Lower leg skin (tissue), 3 donors: ENCODE results near the gene PRKAR1B.

ENCODE experiments used
- POLR2A ChIP-seq, 2 donors: fragments of 450-650 bp; IDR thresholded peaks; one replicate each; pipeline ENCODE4 v1.6.1; 2016 to 2017; ENCODE audit warnings: antibody characterized with exemption in 2 of 2, mild to moderate bottlenecking in 1 of 2, moderate library complexity in 1 of 2
- TF ChIP-seq, protein P1 (sequence below), 3 donors: fragments of 450-650 bp; IDR thresholded peaks; one replicate each; pipeline ENCODE4 v1.5.1; 2016; ENCODE audit warnings: antibody characterized with exemption in 3 of 3, mild to moderate bottlenecking in 3 of 3, moderate library complexity in 2 of 3

DNA sequence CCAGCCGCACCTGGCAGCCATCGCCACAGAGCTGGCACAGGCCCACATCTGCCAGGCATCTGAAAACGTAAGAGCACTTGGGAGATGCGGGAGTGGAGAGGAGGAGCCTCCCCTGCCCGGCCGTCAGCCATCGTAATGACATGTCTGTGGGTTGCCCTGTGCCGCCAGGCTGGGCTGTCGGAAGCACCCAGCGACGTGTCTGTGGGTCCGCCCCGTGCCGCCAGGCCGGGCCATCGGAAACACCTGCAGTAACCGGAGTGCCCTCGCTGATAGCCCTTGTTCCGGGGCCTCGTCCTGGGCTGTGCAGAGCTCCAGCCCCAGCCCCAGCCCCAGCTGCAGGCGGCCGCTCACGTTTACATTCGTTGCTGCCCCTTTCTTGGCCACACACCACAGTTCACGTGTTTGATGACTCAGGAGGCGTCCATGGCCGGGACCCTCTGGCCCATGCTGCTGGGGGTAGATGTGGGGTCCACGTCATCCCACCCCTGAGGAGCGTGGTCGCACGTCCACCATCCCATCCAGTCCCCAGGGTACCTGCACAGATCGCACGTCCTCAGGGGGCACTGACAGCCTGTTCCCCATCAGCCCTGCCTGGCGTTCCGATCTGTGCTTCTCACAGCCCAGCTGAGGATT is 30.0 kb upstream of the PRKAR1B start:
- TF ChIP-seq, protein P1, sequence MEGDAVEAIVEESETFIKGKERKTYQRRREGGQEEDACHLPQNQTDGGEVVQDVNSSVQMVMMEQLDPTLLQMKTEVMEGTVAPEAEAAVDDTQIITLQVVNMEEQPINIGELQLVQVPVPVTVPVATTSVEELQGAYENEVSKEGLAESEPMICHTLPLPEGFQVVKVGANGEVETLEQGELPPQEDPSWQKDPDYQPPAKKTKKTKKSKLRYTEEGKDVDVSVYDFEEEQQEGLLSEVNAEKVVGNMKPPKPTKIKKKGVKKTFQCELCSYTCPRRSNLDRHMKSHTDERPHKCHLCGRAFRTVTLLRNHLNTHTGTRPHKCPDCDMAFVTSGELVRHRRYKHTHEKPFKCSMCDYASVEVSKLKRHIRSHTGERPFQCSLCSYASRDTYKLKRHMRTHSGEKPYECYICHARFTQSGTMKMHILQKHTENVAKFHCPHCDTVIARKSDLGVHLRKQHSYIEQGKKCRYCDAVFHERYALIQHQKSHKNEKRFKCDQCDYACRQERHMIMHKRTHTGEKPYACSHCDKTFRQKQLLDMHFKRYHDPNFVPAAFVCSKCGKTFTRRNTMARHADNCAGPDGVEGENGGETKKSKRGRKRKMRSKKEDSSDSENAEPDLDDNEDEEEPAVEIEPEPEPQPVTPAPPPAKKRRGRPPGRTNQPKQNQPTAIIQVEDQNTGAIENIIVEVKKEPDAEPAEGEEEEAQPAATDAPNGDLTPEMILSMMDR (IDR thresholded peaks at IDR 0.05), result no peak
- no peak for TF ChIP-seq POLR2A (IDR thresholded peaks at IDR 0.05)
